NCI-H2196 treated with DMSO at 0.1 percent for 48 hours (cell line): Measurements from ENCODE around the gene RXRA.

Source experiments
- DNase-seq: peaks from one replicate; lab custom pipeline; 2025; ENCODE audit not compliant: unreplicated experiment; lab: John Stamatoyannopoulos, UW

Gene RXRA

DNA sequence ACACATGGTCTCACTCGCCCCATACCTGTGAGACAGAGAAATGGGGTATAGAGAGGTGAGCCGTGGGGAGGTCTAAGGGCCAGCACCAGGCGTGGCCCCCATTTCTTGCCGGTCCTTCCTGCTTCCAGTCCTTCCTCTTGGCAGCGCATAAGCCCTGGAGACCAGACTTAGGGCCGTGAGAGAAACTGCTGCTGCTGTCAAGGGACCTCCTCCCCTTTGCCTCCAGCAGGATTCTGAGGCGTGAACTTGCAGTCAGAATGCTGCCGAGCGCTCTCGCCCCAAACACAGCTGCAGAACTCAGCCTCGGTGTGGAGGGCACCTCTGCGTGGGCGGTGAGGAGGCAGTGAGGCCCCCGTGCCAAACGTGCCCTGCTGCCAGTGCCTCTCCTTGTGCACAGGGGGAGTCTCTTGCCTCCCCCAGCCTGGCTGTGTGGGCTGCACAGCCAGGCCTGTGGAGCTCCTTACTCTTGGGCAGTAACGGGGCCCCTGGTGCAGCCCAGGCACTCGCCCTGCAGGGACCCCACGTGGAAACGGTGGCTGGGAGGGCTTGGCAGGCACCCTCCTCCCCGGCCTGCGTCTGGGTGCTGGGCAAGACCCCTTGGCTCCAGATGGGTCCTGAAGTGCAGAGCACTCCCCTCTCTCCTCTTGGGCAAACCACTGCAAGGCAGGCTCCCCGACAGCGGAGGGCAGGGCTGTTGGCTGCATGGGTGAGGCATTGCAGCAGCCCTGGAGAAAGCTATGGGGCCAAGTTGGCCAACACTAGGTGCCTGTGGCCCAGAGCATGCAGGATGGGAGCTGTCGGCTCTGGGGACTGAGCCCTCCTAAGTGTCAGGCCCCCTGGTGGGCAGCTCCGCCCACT lies 85.4 kb downstream of the RXRA start:
- no peak for DNase-seq

DNA sequence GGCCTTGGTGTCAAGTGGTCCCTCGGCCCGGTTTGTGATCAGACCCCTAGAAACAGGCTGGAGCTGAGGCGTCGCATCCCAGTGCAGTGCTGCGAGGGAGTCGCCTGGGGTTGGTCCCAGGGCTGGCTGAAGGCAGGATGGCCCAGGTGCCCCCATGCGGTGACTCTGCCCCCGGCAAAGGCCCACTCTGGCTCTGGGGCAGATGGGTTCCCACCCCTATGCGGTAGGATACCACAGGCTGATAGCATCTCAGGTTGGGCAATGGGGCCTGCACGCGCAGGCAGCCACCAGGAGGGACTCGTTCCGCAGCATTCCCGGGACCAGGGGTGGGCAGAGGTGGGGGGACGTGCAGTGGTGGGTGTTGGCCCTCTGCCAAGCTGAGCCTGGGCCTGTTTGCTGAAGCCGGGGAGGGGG lies 86.0 kb downstream of the RXRA start:
- DNase-seq = no peak

DNA sequence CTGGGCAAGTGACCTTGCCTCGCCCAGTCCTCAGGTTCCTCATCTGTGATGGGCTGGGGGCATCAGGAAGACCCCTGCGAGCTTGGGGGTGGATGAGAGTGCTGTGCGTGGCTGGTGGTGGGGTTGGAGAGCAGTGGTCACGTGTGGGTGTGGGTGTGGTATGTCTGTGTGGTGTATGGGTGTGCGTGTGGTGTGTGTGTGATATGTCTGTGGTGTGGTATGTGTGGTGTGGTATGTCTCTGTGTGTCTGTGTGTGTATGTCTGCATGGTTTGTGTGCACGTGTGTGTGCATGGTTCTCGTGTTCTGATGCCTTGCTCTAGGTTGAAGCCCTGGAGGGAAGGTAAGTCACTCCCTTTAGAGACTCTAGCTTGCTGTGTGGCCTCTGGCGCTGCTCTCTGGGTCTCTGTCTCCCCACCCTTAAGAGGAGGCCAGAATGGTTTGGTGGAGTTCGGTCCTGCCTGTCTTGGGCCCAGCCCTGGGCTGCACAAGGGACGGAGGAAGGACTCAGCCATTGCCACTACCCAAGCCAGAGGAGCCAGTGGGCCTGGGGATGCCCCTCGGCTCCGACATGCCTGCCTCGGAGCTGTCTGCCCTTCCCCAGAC lies 87.0 kb downstream of the RXRA start:
- no peak for DNase-seq

DNA sequence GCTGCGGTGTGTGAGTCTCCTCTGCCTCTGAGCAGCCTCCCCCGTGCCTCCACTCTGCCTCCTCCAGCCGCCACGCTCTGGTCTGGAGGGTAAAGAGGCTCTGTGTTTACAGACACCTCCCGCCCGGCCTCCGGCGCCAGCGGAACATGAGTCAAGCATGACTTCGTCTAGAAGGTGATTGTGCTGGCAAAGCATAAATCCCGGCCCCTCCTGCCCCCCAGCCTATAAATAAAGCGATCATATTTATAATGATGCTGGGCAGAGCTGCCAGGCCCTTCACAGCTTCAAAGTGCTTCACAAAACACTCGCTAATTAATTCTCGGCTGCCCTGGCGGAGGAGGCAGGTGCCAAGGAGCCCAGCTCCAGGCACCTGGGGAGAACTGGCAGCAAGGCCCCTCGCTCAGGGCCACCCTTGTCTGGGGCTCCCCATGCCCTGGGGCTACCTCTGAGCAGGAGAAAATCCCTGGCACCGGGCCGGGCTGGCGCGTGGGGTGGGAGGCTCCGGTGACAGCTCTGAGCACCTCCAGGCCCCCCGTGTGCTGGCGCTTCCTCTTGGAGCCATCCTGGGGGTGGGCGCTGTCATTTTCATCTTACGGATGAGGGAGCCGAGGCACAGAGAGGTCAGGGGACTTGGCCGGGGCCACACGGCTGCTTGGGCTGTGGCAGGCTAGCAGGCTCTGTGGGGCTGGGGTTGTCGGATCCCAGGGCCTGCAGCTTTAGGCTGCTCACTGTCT lies 87.8 kb downstream of the RXRA start:
- peak; percentile 88 for DNase-seq

DNA sequence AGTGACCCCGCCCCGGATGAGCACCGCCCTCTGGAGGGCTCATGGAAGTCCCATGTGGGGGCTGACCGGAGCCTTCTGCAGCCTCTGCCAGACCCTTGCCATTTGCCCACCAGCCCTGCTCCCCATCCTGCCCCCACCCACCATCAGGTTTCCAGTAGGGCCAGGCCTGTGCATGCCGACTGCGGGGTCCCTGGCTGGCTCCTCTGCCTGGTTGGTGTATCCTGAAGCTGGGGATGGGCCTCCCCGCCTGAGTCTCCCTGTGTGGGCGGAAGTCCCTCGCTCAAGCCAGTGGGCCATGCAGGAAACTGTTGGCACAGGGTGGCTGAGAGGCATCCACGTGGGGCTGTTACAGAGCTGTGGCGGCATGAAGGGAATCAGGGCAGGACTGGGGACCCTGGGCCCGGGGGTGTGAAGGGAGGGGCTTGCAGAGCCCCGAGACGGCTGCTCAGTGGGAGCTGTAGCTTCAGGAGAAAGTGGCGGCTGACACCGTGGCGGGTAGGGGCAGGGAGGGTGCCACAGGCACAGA lies 88.7 kb downstream of the RXRA start:
- DNase-seq = no peak

DNA sequence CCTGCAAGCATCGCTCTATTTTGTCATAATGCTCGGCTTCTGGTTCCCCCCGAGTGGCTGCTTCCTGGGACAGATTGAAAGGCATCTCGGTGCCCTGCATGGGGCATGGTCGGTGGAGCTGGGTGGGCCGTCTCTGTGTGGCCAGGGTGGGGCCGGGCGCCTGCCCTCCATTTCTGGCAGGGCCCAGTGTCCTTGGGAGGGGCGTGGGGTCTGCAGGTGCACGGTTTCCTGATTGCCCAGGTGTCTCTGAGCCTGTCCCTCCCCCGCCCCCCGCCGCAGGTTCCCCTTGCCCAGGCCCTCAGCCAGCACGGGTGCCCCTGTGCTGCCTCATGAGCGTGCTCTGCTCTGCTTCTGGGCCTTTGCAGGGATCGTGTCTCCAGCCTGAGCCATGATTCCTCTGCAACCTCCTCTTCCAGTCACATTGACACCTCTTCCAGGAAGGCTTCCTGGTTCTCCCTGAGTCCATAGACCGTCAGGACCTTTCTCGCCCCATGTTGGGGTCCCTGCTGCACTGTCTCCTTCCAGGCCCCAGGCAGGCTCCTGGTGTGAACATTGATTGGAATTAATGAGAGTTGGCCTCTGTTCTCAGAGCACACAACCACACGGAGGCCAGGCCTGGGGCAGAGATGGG lies 90.2 kb downstream of the RXRA start:
- DNase-seq = no peak

DNA sequence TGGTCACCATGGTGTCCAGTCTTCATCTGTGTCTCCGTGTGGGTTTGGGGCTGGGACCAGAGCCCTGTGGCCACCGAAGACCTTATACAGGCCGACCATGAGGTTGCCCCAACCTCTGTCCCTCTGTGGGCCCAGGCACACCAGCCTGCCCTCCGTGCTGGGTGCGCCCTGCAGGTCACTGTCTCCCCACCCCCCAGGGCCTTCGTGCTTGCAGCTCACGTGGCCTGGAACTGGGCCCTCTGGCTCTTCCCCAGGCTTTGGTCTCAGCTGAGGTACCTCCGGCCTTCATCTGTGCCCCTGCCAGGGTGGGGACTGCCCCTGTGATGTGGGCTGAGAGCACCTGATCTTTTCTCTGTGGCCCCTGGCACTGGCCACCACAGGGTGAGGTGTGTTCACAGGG lies 92.1 kb downstream of the RXRA start:
- DNase-seq = no peak

DNA sequence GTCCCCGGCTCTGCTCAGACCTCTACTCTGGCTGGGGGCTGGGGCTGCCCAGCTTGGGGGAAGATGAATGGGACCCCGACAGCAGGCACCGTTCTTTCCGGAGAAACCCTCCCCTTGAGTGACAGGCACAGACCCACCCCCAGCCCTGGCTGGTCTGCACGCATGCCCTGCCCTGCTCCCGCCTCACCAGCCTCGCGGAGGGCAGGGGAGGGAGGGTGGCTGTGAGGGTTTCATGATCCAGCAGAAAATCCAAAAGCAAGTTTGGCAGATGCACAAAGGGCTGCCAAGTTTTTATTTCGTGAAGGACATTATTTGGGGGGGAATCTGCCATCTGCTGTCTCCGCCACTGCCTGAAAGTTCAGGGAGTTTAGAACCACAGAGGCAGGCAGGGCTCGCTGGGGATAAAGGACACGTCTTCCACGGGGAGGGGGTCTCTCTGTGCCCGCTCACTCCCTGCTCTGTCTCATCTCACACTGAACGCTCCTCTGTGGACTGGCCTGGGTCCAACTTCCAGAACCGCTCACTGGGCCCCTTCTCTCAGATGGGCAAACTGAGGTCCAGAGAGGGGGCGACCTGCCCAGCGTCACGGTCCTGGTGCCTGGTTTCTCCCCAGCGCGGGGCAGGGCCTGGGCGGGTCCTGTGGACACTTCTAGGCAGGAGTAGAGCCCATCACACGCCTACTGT lies 92.9 kb downstream of the RXRA start:
- no peak for DNase-seq

DNA sequence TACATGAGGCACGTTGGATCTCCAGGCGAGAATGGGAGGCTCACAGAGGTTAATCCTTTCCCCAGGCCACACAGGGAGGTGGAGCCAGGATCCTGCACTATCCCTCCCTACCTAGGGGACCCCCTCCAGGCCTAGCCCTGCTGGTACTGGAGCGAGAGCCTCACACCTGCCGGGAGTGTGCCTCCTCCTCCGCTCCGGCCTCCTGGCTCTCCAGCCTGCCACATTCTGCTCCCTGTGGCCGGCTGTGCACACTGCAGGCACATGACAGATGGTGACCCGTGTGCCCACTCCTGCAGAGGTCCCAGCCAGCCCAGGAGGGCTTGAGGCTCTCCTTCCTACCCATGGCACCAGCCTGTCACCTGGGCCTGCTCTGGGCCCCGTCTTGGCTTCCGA lies 93.4 kb downstream of the RXRA start:
- peak; percentile 14 for DNase-seq

DNA sequence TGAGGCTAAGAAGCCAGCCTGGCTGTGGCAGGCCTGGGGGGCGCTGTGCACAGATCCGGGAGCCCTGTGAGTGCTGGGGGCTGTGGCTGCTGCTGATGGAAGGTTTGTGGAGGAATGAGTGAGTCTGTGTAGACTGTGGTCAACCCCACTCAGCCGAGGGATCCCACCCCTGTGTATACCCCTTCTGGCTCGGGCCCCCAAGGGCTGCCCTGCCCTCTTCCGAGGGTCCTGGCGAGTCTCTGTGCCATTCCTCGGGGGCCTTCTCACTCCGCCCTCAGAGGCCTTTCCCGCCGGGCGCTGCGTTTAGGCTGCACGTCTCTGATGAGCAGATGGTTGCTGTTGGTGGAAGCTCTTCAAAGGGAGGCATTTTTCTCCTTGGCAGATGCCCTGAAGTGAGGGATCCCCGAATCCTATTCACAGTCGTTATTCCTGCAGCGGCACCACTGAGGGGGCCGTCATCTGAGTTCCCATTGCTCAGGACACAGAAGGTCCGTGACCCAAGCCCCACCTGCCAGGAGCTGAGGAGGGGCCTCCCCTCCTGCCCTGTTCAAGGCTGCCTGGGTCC lies 94.1 kb downstream of the RXRA start:
- no peak for DNase-seq

DNA sequence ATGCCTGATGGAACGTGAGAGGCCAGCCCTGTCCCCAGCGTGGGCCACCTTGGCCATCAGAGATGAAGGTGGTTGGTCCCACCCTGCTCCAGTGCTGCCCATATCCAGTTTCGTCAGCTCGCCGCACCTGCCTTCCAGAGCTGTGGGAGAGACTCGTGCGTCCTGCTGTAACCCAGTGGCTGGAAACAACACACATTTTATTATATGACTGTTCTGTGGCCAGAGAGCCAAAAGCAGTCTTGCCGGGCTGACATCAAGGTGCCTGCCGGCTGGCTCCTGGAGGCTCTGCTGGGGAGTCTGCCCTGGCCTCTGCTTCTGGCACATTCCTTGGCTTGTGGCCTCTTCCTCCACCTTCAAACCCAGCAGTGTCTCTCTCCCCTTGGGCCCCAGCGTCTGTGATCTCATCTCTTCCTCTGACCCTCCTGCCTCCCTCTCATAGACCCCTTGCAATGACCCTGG lies 94.7 kb downstream of the RXRA start:
- no peak for DNase-seq

DNA sequence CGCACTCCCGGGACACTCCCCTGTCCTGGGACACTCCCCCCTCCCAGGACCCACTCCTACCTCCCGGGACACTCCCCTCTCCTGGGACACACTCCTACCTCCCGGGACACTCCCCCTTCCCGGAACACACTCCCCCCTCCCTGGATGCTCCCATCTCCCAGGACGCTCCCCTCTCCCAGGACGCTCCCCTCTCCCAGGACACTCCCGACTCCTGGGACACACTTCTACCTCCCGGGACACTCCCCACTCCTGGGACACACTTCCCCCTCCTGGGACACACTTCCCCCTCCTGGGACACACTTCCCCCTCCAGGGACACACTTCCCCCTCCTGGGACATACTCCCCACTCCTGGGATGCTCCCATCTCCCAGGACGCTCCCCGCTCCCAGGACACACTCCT lies 95.6 kb downstream of the RXRA start:
- DNase-seq = no peak

DNA sequence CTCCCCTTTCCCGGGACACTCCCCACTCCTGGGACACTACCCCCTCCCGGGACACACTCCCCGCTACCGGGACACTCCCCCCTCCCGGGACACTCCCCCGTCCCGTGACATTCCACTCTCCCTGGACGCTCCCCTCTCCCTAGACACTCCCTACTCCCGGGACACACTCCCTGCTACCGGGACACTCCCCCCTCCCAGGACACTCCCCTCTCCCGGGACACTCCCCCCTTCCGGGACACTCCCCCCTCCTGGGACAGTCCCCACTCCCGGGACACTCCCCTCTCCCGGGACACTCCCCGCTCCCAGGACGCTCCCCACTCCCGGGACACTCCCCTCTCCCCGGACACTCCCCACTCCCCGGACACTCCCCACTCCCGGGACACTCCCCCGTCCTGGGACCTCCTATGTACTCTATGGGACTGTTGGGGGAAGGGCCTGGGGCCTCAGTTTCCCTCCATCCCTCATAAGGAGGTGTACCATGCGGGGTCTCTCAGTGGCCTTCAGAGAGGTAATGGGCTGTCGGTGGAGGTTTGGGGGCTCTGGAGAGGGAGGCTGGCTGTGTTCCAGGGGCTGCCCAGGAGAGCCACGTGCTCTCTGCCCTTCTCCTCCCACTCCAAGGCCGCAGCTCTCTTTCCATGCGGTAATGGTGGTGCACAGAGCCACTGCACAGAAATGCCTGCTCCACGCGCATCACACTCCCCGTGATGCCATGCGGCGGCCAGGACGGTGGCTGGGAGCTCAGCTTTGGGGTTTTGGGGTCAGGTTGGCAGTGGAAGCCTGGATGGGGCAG lies 96.2 kb downstream of the RXRA start:
- no peak for DNase-seq

DNA sequence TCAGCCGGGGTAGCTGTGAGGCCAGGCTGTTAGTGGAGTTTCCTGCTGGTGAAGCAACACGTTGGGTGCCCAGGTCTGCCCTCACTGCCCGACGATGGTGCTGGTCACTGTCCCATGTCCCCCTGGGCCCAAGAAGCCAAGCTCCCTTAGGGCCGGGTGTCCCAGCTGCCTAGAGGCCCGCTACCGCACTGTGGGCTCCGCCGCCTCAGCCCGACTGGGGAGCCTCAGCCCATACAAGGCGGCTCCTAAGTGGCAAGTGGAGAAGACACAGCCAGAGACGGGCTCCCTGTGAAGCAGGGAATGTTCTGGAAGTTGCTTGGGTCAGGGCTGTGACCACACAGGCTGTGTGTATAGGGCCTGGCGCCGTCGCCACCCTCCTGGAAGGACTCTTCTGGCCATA lies 96.9 kb downstream of the RXRA start:
- no peak for DNase-seq

DNA sequence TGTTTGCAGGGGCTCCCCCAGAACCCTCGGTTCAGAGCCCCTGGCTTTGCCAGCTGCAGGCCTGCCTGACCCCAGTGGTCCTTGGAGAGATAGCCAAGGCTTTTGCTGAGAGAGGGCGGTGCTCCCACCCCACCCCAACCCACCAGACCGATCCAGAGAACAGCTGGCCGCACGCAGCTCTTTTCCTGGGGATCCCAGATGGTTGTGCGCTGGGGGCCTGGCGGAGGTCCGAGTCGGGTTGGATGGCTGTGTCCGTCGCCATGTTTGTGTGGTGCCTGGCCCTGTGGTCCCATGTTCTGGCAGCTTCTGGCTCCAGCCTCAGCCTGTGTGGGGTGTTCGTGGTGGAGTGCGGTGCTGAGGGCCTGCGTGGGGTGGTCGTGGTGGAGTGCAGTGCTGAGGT lies 97.5 kb downstream of the RXRA start:
- no peak for DNase-seq

DNA sequence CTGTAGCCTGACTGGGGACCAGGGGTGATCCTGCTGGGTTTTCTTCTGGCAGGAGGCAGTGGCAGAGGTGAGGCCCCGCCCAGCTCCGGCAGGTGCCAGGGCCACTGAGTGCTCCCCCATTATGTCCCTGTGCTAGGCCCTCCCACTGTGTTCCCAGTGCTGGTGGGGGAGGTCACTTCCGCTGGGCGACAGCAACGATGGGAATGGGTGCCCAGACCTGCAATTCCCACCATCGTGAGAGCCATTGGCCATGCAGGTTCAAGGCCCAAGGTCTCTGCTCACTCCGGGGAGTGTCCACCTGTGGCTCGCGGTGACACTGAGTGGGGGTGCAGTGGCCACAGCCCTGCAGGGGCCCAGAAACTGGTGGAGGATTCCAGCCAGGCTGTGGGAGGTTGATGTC lies 98.6 kb downstream of the RXRA start:
- DNase-seq = no peak

DNA sequence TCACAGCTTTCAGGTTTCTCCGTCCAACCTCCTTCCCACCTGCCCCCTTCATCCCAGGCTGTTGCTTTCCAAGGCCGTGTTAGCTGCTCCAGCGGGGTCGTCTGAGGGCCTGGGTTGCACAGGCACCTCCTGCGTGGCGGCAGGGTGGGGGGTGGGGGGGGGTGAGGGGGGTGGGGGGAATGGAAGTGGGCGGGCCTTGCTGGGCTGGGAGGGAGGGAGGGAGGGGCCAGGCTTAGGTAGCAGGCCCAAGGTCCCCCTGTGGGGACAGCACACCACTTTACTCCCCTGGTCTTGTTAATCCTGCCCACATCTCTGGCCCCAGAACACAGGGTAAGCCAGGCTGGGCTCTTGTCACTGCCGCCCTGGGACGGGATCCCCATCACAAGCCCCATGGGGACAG lies 99.1 kb downstream of the RXRA start:
- DNase-seq = no peak

DNA sequence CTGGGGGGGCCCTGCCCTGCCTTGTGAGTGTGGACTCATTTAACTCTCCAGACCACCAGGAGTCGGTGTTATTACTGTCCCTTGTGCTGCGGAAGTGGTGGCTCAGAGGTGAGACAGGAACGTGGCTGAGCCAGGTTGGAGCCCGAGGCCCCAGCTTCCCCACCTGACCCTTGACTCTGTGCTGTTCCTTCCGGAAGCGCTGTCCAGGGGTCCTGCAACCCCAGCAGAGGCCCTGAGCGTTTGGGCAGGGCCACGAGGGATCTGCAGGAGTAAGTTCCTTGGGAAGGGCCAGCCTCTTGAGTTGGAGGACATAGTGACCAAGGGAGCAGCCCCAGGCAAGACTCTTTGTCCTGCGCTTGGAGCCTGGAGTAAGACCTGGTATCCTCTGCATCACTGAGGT lies 99.6 kb downstream of the RXRA start:
- no peak for DNase-seq

DNA sequence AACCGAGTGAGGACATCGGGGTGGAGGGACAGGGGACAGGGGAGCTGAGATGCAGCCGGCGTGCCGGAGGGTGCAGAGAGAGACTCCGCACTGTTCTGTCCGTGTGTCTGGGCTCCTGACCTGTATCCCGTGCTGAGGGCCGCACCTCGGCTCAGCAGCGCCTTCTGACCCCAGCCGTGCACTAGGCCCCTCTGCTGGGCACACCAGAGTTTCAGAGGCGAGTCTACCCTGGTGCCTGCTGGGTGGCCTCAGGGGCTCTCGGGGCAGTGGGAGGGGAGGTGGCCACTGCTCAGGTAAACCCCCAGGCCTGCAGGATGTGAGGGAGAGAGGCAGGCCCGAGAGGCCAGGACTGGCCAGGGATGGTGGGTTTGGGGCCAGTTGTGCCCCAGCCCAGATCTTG lies 100.2 kb downstream of the RXRA start:
- DNase-seq = no peak
